ENCODE results near the gene CCDC174.
"Not testable (repeated sequence)": the region's sequence is repeated elsewhere in the genome, so short reads cannot be mapped to it uniquely, and the experiment has no call there.

Gene CCDC174

GRCh38 chr3:14652360-14652907, 872 bp downstream of the CCDC174 start:
- not testable (repeated sequence) for DNase-seq (ENCODE audit: low read depth)

DNA sequence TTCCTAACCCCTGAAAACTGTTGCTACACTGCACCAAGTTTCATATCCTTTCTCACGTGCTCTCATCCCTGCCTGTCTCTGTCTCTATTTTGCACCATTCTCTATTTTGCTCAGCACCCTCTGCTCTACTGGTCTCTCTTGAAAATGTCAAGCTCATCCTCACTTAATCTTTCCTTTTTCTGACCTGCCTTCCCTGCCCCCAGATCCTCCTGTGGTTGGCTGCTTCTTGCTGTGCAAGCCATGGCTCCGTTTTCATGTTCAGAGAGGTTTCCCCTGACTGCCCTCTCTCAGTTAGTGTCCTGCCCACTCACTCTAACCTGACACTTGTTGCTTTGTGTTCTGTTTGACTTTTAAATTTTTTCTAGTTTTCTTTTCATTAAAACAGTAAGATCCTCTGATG, 6.0 kb downstream of the CCDC174 start:
- DNase-seq (ENCODE audit: low read depth), result no peak

GRCh38 chr3:14658978-14659377, 7.4 kb downstream of the CCDC174 start:
- no peak for DNase-seq (ENCODE audit: low read depth)

DNA sequence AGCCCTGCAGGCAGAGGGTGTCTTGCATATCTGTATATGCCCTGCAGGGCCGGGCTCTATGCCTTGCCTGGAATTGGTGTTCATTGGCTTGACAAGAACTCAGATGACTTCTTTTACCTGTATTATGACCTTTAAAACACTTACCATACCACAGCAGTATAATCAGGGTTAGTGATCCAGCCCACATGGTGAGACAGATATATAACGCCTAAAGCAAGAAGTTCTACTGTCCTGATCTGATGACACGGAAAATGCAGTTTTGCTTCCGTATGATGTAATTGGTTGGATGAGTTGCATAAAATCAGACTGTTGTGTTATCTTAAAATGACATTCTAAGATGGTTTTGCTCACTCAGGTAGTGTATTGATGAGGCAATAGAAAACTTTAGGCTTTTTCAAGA, 9.4 kb downstream of the CCDC174 start:
- no peak for DNase-seq (ENCODE audit: low read depth)

GRCh38 chr3:14663396-14664135, 12.0 kb downstream of the CCDC174 start:
- DNase-seq (ENCODE audit: low read depth), result no peak

- DNase-seq (ENCODE audit: low read depth), result no peak
Observed at GRCh38 chr3:14664170-14664569, 12.6 kb downstream of the CCDC174 start.

DNA sequence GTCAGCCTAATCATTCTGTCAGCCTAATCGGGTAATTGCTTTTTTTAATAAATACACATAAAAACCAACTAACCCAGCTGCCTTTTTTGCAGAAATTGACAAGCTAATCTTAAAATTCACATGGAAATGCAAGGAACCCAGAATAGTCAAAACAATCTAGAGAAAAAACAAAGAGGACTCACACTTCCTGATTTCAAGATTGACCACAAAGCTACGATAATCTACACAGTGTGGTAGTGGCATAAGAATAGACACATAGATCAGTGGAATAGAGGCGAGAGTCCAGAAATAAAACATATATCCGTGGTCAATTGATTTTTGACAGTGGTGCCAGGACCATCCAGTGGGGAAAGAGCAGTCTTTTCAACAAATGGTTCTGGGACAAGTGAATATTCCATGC, 21.0 kb downstream of the CCDC174 start:
- DNase-seq (ENCODE audit: low read depth), result no peak

- no peak for DNase-seq (ENCODE audit: low read depth)
Observed at GRCh38 chr3:14674841-14675240, 23.3 kb downstream of the CCDC174 start, which contains the start of gene C3orf20. Gene C3orf20 (plus strand): TSS chr3:14675141. CDS start chr3:14682714, 7,573 bp downstream.

DNA sequence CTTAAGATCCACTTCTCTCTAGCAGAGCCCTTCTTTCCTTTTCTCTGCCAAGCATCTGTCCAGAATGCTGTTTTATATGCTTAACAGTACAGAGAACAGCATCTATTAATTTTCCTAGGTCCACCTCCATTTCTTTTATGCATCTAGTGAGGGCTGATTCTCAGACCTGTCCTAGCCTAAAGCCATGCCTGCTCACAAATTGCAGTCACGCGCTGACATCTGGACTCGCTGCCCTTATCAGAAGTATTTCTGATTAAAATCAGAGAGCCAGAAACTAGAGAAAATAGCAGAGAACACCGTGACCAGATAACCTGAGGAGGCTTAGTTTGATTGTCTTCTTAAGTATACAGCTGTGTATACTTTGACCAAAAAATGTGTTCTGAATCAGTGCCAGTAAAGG, 25.3 kb downstream of the CCDC174 start:
- no peak for DNase-seq (ENCODE audit: low read depth)

DNA sequence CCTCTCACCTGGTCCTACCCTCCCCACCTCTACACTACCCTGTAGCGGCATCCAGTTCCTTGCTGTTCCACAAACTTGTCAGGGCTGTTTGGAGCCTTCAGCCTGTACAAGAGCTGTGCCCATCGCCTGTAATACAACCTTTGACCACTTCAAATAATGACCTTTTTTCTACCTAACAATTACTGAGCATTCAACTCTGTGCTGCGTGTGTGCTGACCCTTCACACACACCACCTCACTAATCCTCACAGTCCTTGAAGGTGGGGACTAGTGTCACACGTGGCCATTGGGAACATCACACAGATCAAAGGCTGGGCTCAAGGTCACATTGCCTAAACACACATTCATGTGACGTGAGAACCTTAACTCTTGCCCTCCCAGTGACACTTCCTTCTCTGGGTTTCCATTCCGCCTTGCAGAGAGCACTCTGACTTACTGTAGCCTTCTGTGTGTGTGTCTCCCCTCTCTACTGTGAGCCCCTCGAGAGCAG, 26.5 kb downstream of the CCDC174 start:
- no peak for DNase-seq (ENCODE audit: low read depth)

DNA sequence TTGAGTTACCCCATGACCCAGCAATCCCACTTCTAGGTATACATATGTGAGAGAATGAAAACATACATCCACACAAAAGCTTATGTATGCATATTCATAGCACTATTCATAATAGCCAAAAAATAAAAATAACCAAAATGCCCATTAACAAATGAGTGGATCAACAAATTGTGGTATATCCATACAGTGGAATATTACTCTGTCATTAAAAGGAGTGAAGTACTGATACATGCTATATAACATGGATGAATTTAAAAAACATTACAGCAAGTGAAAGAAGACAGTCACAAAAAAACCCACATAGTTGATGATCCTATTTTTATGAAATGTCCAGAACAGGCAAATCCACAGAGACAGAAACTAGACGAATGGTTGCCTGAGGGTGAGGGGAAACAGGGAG, 28.6 kb downstream of the CCDC174 start:
- no peak for DNase-seq (ENCODE audit: low read depth)

DNA sequence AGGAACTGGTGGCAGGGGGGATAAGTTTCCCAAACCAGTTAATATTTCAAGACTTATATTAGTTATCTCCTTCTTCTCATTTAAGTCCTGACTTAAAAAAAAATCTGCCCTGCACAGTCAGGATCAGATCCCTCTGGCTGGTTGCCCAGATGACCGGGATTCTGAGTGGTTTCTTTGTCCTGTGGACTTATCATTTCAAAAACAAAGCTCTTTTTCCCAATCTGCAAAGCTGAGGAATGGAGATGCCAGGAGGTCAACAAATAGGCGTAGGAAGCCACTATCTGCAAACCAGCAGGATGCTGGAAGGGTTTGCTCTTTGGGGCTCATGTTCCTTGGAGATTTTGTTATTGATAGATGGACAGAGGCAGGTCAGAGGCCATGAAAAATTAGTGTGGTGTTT, 29.2 kb downstream of the CCDC174 start:
- no peak for DNase-seq (ENCODE audit: low read depth)

GRCh38 chr3:14684447-14684846, 32.9 kb downstream of the CCDC174 start:
- DNase-seq (ENCODE audit: low read depth), result no peak

DNA sequence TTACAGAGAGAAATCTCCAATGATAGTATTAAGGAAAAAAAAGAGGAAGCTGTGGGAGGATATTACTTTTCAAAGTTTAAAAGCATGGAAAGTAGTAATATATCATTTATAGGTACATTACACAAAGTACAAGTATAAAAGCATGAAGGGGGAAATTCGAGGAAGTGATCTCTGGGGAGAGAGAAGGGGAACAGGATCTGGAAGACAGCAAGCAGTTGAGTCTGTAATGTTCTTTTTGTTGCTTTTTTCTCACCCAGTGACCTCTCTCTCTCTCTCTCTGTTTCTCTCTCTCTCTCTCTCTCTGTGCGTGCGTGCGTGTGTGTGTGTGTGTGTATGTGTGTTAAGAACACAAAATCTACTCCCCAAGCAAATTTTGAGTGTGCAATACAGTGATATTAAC, 33.6 kb downstream of the CCDC174 start:
- DNase-seq (ENCODE audit: low read depth), result no peak

GRCh38 chr3:14687360-14687759, 35.8 kb downstream of the CCDC174 start:
- no peak for DNase-seq (ENCODE audit: low read depth)

DNA sequence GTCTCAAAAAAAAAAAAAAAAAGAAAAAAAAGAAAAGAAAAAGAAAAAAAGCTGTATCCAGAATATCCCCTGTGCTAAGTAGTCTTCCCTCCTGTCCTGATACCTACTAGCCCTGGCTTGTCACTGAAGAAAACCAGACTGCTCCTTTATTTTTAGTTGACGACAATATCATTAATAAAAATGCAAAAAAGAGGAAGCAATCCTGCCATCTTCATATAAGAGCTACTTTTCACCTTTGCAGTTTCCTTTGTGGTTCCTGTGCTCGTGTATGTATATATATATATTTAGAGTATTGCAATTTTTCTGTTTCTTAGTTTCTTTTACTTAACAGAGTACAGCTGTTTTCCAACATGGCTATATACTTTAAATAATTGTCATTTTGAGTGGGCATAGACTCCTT, 37.0 kb downstream of the CCDC174 start:
- DNase-seq (ENCODE audit: low read depth), result no peak

DNA sequence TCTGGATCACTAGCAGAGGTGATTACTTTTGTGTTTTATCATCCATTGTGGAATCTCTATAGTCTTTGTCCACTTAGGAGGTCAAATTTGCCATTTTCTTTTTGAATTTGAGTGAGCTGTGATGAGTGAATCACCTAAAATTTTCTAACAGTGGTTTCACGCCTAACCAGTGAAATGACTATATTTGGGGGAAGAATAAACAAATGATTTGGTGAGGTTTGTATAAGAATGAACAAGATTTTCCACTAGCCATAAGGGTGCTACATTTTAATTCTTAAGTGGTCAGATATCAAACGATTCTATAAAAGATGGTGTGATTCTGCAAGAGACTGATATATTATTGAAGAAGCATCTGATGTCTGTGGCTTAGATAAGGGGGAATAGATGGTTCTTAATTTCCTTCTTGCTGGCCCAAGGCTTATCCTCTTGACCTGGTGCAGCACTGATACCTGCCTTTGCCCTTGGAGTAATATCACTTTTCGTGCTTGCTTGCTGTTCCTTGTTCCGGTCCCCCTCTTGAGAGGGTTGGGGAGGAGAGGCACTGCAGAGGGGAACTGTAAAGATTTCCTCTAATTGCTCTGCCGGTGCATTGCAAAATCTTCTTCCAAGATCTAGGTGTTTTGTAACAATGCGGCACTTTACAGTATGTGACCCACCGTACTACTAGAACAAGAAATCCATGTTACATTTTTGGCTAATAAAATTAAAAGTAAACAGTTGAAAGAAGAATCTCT, 37.9 kb downstream of the CCDC174 start:
- DNase-seq (ENCODE audit: low read depth), result no peak

DNA sequence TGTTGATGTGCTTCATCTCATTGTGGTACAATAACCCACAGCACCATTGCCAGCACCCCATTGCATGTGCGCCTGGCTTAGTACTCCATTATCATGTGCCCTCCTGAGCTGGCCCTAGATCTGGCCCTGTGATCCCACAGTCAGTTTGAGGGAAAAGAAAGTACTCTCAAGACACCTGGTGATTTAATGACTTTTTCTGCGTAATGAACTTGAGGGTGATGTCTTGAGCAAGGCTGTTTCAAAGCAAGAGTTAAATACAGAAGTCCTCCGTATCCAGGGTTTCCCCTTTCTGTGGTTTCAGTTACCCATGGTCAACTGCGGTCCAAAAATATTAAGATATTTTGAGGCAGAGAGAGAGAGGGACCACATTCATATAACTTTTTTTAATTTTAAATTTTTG, 39.7 kb downstream of the CCDC174 start:
- no peak for DNase-seq (ENCODE audit: low read depth)

DNA sequence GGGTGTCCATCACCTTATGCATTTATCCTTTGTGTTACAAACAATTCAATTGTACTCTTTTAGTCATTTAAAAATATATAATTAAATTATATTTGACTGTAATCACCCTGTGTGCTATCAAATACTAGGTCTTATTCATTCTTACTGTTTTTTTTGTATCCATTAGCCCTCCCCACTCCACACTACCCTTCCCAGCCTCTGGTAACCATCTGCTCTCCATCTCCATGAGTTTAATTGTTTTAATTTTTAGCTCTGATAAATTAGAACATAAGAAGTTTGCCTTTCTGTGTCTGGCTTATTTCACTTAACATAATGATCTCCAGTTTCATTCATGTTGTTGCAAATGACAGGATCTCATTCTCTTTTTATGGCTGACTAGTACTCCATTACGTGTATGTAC, 40.2 kb downstream of the CCDC174 start:
- no peak for DNase-seq (ENCODE audit: low read depth)

GRCh38 chr3:14698601-14699244, 47.2 kb downstream of the CCDC174 start:
- no peak for DNase-seq (ENCODE audit: low read depth)

DNA sequence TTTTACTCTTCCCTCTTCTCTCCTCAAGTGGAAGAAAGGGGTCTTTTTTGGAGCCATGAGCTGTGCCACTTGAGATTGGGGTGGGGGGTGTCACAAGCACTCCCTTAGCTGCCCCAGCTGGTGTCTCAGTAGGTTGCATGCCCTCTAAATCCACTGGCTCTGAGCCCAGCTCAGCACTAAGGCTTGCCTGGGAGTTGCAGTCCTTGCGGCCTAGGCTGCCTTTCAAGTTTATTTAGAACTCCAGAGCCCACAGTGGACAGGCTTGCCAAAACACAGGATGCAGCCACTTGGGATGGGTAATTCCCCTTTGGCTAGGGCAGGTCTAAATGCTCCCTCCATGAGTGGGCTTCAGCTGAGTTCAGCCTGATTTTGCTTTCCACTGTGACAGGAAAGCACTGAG, 48.1 kb downstream of the CCDC174 start:
- no peak for DNase-seq (ENCODE audit: low read depth)

- no peak for DNase-seq (ENCODE audit: low read depth)
Observed at GRCh38 chr3:14700891-14701290, 49.3 kb downstream of the CCDC174 start.

- DNase-seq (ENCODE audit: low read depth), result no peak
Observed at GRCh38 chr3:14701676-14702075, 50.1 kb downstream of the CCDC174 start.
